ENCODE data around the gene PIGC. TPM values are rescaled to one million over a fixed set of nuclear protein-coding genes. Genes with fewer than 3 reads are reported as not detected.

PIGC gene
- total and polyA plus RNA-seq, 10 of the 15 experiments (the other 5 are each of a cell fraction or from before 2014, with no cell fraction given), result 11.0 to 37.3 (median 19.6) TPM

DNA sequence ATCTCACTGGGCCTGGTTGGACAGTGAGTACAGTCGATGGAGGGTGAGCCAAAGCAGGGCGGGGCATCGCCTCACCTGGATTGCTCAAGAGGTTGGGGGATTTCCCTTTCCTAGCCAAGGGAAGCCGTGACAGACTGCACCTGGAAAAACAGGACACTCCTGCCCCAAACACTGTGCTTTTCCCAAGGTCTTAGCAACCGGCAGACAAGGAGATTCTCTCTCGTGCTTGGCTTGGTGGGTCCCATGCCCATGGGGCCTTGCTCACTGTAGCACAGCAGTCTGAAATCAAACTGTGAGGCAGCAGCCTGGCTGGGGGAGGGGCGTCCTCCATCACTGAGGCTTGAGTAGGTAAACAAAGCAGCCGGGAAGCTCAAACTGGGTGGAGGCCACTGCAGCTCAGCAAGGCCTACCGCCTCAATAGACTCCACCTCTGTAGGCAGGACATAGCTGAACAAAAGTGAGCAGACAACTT, 12.1 kb downstream of the PIGC start:
- Histone ChIP-seq H3K36me3 (ENCODE audit: control insufficient read depth in 2 of 2, insufficient read depth in 2 of 2, low read length in 1 of 2) (no peaks in the 10 kb centered on the region), H4K20me1 (ENCODE audit: control insufficient read depth, insufficient read depth) (no peaks in the 10 kb centered on the region), H3K4me2 (ENCODE audit: control insufficient read depth, insufficient read depth) (no peak overlapping the region), H3K4me1 (ENCODE audit: control insufficient read depth, insufficient read depth, low read length) (peaks cover 8% of the 10 kb centered on the region), H3K9ac (ENCODE audit: control insufficient read depth, insufficient read depth, low read length) (no peak overlapping the region), H3K27me3 (replicated peaks in 1 of 2; ENCODE audit: control insufficient read depth in 2 of 2, insufficient read depth in 2 of 2, low read length in 1 of 2) (no peaks in the 10 kb centered on the region), H3K79me2 (ENCODE audit: control insufficient read depth, insufficient read depth, low read length) (no peaks in the 10 kb centered on the region), H3K27ac (ENCODE audit: control insufficient read depth, insufficient read depth) (no peak overlapping the region), H2AFZ (ENCODE audit: control insufficient read depth, low read depth, low read length) (no peak overlapping the region), H3K4me3 (no peak overlapping the region), H3K9me3 (replicated peaks; ENCODE audit: control insufficient read depth, insufficient read depth, low read length) (no peaks in the 10 kb centered on the region; the same call in 2 of the 3 replicates)
- TF ChIP-seq HDAC2 (IDR thresholded peaks at IDR 0.05) (no peak), POLR2AphosphoS5 (IDR thresholded peaks at IDR 0.05; ENCODE audit: low read length) (no peak), IKZF1 (conservative IDR thresholded peaks at IDR 0.05) (no peak), CBFB (IDR thresholded peaks at IDR 0.05; ENCODE audit: low read depth) (no peak), HDGF (IDR thresholded peaks at IDR 0.05) (no peak), KAT2A (conservative IDR thresholded peaks at IDR 0.05; ENCODE audit: control insufficient read depth, low read depth, low read length) (no peak), ZSCAN29 (IDR thresholded peaks at IDR 0.05) (no peak), SRF (IDR thresholded peaks at IDR 0.05; ENCODE audit: low read depth in 2 of 2, low read length in 2 of 2) (no peak), TAF1 (IDR thresholded peaks at IDR 0.05; ENCODE audit: borderline replicate concordance, low read depth, low read length) (no peak), TBL1XR1 (IDR thresholded peaks at IDR 0.05; ENCODE audit: low read depth, low read length) (no peak), RB1 (IDR thresholded peaks at IDR 0.05; ENCODE audit: borderline replicate concordance) (no peak), ZNF24 (IDR thresholded peaks at IDR 0.05) (no peak), ASH2L (IDR thresholded peaks at IDR 0.05; ENCODE audit: borderline replicate concordance, low read depth) (no peak), TCF7 (IDR thresholded peaks at IDR 0.05; ENCODE audit: borderline replicate concordance) (no peak), RAD21 (IDR thresholded peaks at IDR 0.05; ENCODE audit: insufficient read depth, low read depth, low read length) (no peak), NFYB (IDR thresholded peaks at IDR 0.05; ENCODE audit: insufficient read depth, low read depth, low read length) (no peak), SIN3A (IDR thresholded peaks at IDR 0.05; ENCODE audit: low read depth, low read length) (no peak), WRNIP1 (IDR thresholded peaks at IDR 0.05; ENCODE audit: borderline replicate concordance, low read depth, low read length) (no peak)
- TF ChIP-seq, protein P1, sequence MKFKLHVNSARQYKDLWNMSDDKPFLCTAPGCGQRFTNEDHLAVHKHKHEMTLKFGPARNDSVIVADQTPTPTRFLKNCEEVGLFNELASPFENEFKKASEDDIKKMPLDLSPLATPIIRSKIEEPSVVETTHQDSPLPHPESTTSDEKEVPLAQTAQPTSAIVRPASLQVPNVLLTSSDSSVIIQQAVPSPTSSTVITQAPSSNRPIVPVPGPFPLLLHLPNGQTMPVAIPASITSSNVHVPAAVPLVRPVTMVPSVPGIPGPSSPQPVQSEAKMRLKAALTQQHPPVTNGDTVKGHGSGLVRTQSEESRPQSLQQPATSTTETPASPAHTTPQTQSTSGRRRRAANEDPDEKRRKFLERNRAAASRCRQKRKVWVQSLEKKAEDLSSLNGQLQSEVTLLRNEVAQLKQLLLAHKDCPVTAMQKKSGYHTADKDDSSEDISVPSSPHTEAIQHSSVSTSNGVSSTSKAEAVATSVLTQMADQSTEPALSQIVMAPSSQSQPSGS (IDR thresholded peaks at IDR 0.05; ENCODE audit: low read length), result no peak
- no peak for ATAC-seq
- FAIRE-seq, result no peak
- WGBS (ENCODE audit: insufficient coverage, insufficient replicate concordance, low lambda C conversion rate, missing lambda C conversion rate), result 42% methylated on average over 9 of the region's 9 CpGs
- in situ Hi-C loops (cut with MboI), result loop anchor here (5.0 to 25.0 kb wide), 2 partner anchors 434 to 644 kb away; partner anchors contain the start of gene METTL13
- ChIA-PET SMC1A (ENCODE audit: uncharacterized antibody, unreplicated experiment) (interaction anchor here (0.6 to 3.2 kb wide), 5 partner anchors 175 to 445 kb away, joined by 3 to 13 read pairs (median 3); no protein-coding TSS in a partner anchor), CTCF (interaction anchor here (1.6 to 7.1 kb wide), 2 partner anchors 11 to 429 kb away, joined by 6 to 66 read pairs; partner anchors contain the start of gene PIGC), POLR2A (no interaction called here), RAD21 (ENCODE audit: unreplicated experiment) (interaction anchor here (1.6 kb wide), 1 partner anchor 429 kb away, joined by 4 read pairs; no protein-coding TSS in a partner anchor)
- BruUV-seq (replicated peaks), result no TSS peak
- intact Hi-C loops (cut with micrococcal nuclease; ENCODE audit: unreplicated experiment), result no loop called here
- no peak for DNase-seq (ENCODE audit: low read depth, low spot score)

Data from GM12878 (cell line).